NCI-H82 treated with DMSO at 0.1 percent for 48 hours (cell line): ENCODE data around the gene ALOX5.
"Not testable (repeated sequence)": the region's sequence is repeated elsewhere in the genome, so short reads cannot be mapped to it uniquely, and the experiment has no call there.

Source experiments
- DNase-seq: peaks from one replicate; lab custom pipeline; 2025; ENCODE audit not compliant: unreplicated experiment; lab: John Stamatoyannopoulos, UW

The ALOX5 gene

GRCh38 chr10:45403151-45403550, 29.1 kb downstream of the ALOX5 start:
- no peak for DNase-seq

DNA sequence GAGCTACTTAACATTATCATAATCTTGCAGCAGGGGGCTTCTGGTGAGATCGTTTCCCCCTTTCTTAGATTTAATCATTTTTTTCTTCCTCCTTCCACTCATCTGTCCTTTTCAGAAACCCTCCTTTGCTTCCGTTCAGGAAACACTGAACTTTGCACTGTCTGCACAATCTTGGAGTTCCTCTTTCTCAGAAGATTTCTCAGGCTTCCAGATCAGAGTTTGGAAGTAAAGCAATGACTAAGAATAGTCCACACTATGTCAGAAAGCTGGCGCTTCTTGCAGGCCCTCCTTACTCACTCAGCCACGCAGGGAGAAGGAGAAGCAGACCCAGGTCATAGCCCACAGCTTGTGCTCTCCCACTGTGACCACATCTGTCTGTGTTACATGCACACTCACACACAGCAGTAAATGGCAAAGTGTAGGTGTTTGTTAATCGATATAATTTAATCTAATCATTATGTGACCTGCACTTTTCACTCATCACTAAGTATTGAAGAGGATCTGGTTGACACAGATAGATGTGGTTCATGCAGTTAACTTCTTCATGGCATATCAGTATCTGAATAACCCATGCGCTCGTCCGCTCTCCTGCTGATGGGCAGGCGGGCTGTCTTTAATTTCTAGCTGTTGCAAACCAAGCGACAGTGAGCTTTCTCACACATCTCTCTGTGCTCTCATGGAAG, 30.2 kb downstream of the ALOX5 start:
- DNase-seq = no peak

DNA sequence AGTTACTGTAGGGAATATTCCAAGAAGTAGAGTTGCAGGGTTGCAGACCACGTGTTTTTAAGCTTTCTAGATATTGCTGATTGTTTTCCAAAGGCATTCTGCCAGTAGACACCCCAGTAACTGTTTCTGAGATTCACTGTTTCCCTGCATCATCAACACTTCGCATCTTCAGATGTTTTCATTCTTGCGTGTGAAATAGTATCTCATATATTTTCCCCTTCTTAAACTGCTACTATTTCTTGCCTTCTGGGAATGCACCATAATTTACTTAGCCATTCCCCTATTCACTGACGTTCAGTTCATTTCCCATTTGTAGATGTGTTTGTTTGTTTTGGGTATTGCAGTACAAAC, 30.7 kb downstream of the ALOX5 start:
- DNase-seq = no peak

DNA sequence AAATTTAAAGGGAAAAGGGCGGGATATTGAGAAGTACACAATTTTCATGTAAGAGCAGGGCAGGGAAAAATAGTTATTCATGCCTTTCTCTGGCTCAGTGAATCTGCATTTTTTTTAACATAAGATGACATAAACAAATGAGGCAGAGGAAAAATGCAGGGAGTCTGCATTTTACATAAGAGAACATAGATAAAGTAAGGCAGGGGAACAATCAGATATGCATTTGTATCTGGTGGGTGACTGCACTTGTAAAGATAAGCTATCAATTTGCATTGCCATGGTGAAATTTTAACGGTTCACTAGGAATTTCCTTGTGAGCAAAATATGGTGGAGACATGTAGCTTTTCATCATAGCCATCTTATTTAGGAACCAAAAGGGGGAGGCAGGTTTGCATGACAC, 33.5 kb downstream of the ALOX5 start:
- DNase-seq = no peak

- no peak for DNase-seq
Observed at GRCh38 chr10:45408421-45409319, 34.7 kb downstream of the ALOX5 start.

DNA sequence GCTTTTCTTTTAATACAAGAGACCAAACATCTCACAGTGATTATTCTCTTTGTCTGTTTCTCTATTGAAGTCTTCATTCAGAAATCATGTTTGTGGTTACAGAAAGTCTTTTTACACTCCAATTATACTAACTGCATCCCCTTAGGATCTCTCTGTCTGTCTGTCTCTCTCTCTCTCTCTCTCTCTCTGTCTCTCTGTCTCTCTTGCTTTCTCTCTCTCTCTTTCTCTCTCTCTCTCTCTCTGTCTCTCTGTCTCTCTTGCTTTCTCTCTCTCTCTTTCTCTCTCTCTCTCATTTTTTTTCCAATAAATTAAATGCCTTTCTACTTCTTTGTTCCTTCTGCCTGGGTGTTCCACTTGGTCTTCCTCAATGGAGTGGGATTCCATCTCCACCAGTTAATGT, 35.3 kb downstream of the ALOX5 start:
- DNase-seq = not testable (repeated sequence)

DNA sequence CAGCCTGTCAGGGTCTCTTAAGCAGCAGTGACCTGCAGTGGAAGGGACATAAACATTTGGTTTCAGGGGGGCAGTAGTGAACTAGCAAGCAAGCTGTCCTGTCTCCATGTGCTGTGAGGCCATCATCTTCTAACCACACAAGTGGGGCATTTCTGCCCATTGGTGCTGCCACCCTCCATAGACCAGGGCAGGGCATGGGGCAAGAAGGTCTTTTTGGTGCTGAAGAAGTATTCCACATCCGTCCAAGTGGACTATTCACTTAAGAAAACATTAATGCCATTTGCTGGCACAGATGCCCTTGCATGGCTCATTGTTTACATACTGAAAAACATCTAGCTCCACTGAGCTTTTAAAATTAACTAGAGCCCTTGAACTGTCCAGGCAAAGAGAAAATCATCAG, 35.8 kb downstream of the ALOX5 start:
- no peak for DNase-seq

DNA sequence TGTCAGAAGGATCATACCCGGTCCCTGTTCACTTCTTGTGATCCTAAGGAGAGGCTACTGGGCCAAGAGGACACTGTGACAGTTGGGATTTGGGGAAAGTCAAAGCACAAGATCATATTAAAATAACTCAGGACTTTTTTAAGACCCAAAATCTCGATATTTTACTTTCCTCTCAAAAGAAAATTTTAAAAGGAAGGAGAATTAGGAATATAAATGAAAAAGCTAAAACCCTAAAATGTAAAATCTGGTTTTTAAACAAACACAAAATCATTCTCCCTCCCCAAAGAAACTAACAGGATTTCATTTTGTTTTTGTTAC, 36.4 kb downstream of the ALOX5 start:
- DNase-seq = no peak

DNA sequence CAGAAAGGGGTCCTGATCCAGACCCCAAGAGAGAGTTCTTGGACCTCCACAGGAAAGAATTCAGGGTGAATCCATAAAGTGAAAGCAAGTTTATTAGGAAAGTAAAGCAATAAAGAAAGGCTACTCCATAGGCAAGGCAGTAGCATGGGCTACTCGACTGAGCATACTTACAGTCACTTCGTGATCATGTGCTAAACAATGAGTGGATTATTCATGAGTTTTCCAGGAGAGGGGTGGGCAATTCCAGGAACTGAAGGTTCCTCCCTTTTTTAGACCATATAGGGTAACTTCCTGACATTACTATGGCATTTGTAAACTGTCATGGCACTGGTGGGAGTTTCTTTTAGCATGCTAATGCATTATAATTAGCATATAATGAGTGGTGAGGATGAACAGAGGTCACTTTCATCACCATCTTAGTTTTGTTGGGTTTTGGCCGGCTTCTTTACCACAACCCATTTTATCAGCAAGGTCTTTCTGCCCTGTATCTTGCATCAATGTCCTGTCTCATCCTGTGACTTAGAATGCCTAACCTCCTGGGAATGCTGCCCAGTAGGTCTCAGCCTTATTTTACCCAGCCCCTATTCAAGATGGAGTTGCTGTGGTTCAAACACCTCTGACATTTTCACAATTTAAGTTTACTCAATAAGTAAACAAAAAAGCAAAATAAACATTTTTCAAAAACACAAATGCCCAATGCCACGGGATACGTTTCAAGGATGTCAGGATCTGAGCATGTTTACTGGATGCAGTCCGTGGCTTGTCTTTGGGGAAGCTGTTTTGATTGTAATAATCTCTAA, 37.0 kb downstream of the ALOX5 start:
- DNase-seq = no peak

- no peak for DNase-seq
Observed at GRCh38 chr10:45411607-45411940, 37.6 kb downstream of the ALOX5 start.

GRCh38 chr10:45415062-45415461, 41.0 kb downstream of the ALOX5 start:
- not testable (repeated sequence) for DNase-seq

- no peak for DNase-seq
Observed at GRCh38 chr10:45416603-45417002, 42.6 kb downstream of the ALOX5 start.

GRCh38 chr10:45417746-45418145, 43.7 kb downstream of the ALOX5 start:
- DNase-seq = no peak

GRCh38 chr10:45418417-45418848, 44.4 kb downstream of the ALOX5 start:
- no peak for DNase-seq

GRCh38 chr10:45418849-45419675, 45.0 kb downstream of the ALOX5 start:
- DNase-seq = no peak

GRCh38 chr10:45419676-45420025, 45.6 kb downstream of the ALOX5 start:
- DNase-seq = no peak

GRCh38 chr10:45420453-45421192, 46.6 kb downstream of the ALOX5 start:
- no peak for DNase-seq

- DNase-seq = no peak
Observed at GRCh38 chr10:45421221-45422097, 47.4 kb downstream of the ALOX5 start.

- DNase-seq = no peak
Observed at GRCh38 chr10:45422207-45422865, 48.3 kb downstream of the ALOX5 start.
